Stimulated activated CD8-positive, alpha-beta memory T cell treated with anti-CD3 and anti-CD28 coated beads, Interleukin-7, amount 100 ng/mL, for 1 hour (primary cell): ENCODE results near the gene FRK.
"Not testable (repeated sequence)": the region's sequence is repeated elsewhere in the genome, so short reads cannot be mapped to it uniquely, and the experiment has no call there.

Experiments
- DNase-seq, 2 donors: peaks; one replicate each; pipeline ENCODE4 v3.0.0-alpha.2; 2020; ENCODE audit warnings: low read depth in 2 of 2

FRK gene

DNA sequence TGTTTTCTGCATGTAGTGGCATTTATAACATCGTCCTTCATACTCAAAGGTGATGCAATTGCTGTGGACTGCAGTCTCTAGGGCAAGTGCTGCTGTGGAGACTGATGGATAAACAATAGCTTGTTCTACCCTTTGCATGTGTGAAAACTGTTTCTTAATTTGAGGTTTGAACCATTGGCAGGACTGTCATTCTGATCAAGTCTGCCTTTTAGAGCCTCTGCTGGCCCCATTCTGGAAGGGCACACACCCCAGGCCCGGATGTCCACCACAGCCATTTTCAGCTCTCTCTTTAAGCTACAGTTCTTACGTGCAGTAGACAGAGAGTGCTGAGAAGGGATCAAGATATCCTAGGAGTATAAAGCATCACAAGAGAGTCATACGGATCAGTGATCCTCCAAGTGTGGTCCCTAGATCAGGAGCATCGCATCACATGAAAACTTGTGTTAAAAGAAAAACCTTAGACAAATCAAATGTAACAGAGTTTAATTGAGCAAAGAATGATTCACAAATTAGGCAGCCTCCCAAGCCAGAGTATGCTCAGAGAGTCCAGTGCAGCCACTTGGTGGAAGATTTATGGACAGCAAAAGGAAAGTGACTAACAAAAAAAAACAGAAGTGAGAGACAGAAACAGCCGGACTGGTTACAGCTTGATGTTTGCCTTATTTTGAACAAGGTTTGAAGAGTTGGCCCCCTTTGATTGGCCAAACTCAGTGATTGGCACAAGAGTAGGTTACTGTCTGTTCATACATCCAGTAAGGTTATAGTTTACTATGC lies 52.0 kb downstream of the FRK start:
- DNase-seq = no peak

DNA sequence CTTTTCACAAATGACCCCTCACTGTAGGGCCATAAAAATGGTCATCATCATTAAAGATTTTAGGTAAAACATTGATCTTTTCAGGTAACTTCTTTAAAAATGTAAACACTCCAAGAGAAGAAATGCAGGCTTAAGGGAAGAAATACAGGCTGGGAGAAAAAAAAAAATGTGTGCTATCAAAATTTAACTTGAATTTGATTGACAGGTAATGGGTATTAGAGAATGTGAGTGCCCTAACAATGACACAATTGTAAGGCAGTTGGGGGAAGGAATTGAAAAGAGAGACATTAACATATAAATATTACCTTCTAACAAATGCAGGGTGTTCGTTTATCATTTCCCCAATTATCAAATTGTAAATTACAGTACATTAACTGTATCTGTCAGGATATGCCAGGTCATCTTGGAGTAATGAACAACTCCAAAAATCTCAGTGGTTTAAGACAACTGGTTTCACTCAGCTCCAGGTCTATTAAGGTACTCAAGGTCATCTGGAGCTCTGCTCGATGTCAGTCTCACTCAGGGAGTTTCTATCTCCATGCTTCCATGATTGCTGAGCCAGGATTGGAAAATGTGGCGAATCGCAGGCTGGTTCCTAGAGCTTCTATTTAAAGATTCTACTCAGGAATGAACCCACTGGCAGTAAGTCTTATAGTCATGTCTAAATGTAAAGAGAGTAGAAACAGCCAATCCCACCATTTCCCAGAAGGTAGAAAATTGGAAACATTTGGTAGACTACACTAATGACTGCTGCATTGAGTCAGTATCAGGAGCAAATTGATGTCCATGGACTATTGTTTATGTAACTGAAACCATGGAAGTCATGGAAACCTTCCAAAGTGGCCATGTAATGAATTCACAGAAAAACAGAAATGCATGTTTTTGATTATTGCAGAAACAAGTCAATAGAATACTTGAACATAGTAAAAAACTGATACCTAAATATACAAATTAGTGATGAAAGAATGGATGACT lies 55.6 kb downstream of the FRK start:
- no peak for DNase-seq

DNA sequence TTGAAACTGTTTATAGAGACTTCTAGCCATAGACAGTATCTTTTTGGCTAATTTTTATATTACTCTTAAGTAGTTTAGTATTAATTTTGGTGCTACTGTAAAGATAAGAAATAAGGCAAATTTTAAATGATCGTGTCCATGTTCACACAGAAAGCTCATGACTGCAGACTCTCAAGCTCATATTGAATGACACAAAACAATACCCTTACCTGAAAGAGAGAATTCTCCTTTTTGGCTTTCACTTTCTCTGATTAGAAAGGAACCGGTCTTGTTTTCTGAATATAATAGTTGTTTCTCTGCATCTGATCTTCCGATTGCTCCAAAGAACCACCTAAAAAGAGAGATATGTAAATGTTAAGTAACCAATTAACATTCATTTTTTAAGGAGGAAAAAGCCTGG lies 57.0 kb downstream of the FRK start:
- DNase-seq = no peak

DNA sequence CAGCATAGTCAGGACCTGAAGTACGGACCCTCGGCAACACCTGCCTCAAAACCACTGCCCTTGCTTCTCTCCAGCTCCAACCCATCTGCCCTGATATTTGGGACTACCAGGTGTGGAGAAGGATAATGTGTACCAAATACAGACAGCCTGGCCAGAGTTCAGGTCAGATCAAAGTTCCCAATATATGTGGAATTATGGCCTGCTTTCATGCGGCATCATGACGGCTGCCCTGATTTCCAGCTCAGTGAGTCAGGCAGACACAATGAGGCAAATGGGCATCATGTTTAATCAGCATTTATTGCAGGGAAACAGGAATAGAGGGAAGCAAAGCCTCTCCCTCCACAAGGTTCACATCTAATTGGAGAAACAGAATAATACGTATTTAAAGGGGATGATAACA lies 57.9 kb downstream of the FRK start:
- no peak for DNase-seq

DNA sequence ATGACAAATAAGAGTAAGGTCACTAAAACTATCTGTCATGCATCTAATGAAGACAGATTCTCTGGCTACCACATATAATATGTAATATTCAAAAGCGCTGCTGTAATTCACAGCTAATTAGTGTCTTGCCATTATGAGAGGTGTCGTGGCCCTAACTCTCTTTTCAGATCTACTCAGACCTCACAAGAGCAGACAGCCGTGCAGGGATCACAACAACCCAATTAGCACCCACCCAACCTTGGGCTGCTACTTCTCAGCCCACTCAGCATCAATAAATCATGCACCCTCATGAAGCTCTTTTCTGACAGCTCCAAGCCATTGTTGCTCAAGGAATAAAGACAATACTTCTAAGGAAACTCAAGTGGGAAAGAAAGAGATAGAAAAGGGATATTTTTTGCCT lies 61.5 kb downstream of the FRK start:
- DNase-seq = no peak

DNA sequence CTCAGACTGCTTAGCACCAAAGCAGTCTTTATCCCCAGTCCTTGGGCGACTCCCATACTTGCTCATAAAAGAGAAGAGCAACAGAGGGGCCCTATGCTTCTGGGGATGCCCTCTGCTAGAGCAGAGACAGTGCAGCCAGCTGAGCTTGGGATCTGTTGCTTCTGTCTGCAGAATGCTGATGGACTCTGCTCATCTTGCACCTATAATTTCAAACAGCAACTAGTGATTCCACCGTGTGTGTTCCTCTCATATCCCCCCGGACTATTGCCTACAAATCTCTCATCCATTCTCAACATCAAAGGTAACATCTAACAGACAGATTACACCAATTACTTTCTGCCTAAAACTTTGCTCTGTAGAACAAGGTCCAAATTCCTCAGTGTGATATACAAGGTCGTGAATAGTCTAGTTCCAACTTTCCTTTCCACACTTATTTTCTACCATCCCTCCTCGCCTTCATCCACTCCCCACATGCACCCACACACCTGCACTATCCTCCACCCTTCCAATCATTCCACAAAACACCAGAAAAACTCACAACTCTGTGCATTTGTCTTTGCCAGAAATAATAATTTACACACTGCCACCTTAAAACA lies 62.6 kb downstream of the FRK start:
- DNase-seq = no peak

DNA sequence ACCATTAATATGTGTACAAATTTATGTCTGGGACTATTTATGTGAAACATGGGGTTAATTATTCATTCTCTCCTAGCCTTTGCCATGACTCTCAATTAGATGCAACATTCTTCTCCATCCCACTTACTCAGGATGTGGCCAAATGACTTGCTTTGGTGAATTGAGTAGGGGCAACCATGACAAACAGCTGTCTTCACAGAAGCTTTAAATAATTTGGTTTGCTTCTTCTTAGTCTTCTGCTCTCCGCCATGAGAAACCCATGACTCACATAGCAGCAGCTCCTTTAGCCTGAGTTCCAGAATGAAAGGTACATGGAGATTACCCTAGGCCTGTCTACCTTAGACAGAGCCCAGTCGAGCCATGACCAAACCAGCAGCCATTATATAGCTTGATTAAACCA lies 74.7 kb downstream of the FRK start:
- no peak for DNase-seq

DNA sequence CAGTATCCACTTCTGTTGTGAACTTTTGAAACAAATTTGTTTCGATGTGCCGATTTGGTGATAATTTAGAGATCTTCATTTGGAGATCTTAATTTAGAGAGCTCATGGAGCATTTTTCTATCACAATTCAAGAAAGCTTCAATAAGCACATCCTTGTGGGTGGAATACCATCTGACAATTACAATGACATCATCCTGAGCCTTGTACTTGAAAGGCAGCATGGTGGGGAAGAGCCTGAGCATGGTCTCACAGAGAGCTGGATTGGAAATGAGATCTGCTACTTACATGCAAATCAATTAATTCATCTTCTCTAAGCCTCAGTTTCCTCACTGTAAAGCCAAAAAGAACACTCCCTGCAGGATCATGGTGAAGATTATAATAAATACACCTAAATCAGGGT lies 75.9 kb downstream of the FRK start:
- no peak for DNase-seq

DNA sequence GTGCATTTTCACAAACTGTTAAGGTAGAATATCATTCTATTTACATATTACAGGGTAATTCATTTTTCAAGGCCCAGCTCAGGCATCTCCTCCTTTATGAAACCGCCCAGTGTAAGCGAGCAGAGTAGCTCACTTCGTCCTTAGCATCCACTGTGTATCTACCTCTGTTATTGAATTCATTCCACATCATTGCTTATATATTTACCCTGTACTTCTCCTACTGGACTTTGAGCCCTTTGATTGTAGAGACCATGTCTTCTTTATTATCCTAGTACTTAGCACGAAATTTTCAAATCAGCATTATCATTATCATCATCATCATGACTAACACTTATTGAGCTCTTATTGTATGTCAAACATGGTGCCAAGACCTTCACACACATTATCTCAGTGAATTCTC lies 76.7 kb downstream of the FRK start:
- DNase-seq = no peak

DNA sequence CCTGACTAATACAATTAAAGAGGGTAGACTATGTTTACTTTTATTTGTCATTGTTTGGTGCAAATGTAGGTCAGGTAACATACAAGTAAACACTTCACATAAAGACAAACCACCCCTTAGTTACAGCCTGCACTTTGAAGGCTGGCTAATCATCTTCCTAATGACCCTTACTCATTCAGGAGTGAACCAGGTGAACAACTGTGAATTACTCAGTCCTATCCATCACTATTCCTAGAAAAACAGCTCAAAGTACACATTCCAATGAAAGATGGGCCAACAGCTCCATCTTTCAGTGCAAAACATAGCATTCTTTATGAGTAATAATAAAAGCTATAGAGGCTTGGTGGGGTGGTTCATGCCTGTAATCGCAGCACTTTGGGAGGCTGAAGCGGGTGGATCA lies 78.2 kb downstream of the FRK start:
- DNase-seq = no peak

DNA sequence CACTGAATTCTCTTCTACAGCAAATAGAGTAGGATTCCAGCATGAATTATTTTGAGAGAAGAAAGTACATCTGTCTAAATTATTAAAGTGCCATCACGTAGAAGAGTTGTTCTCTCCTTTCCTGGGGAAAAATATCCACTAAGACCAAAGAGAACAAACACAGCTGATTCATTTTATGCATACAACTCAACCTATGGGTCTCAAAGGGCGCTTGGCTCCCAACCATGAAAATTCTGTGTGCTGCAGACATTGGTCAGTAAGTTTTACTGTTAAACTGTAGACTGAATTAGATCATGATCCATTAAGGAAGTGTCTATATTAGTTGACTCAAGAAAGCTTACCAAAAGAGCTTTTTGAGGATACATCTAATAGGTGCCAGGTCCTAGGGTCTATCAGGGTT lies 83.5 kb downstream of the FRK start:
- no peak for DNase-seq

DNA sequence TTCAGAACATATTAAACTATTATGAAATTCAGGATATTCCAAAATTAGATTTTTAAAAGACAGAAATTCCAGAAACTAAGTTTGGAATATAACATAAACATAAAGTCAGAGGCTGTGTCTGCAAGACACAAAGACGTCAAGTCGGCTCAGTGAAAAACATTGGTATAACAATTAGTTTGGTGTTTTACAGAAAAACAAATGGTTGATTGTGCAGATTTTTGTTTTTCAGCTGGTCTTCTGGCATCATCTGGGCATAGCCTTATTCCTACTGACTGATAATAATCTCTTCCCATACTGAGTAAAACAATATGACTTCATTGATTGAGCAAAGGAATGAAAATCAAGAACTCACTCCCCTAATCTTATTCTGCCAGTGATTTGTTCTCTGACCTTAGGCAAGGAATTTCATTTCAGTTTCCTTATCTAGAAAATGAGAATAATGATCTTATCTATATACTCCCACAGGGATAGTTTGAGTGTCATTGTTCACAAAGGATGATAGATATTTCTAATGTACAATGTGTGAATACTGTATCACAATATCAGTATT lies 84.3 kb downstream of the FRK start:
- no peak for DNase-seq

DNA sequence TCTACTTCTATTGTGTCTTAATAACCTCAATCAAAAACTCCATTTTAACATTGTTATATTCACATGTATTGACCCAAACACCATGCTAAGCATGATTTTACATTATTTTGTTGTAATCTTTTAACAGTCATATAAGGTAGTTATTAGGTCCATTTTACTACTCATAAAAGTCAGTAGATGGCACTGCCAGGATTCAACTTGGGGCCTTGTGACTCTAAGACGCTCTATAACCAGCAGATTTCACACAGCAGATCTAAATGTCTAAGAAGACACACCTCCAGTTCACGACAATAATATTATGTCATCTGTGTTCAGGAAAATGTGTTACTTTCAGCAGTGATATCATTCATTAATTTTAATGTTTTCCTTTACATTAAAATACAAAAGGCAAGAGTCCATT lies 88.0 kb downstream of the FRK start:
- no peak for DNase-seq

DNA sequence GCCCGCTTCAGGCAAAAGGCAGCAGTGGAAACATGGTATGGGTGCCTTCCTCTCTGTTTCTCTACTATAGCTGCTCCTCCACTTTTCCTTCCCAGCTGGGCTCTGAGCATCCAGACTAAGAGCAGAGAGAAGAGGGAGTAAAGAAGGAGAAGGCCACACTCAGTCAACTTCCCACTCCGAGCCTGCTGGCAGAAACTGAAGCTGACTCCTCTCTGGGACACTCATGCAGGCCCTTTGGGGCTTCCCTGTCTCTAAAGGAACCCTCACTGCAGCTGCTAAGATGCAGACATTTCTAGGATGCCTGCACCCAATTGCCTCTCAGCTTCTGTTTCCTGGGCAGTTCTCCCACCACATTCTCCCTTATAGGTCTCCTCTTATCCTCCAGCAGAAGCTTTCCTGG lies 88.9 kb downstream of the FRK start:
- DNase-seq = no peak

DNA sequence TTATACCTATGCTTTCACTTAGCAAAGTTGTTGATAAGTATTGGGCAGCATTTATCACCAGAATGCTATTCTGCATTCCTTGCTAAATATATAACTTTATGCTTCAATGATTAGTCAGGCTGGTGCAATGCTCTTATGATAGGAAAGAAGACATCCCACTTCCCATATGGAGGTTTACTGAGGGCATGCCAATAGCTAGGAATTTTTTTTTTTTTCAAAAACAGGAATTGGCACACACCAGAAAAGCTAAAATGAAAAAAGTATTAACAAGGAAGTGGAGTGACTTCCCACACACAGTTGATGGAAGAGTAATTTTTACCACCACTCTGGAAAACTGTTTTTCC lies 90.8 kb downstream of the FRK start:
- no peak for DNase-seq

DNA sequence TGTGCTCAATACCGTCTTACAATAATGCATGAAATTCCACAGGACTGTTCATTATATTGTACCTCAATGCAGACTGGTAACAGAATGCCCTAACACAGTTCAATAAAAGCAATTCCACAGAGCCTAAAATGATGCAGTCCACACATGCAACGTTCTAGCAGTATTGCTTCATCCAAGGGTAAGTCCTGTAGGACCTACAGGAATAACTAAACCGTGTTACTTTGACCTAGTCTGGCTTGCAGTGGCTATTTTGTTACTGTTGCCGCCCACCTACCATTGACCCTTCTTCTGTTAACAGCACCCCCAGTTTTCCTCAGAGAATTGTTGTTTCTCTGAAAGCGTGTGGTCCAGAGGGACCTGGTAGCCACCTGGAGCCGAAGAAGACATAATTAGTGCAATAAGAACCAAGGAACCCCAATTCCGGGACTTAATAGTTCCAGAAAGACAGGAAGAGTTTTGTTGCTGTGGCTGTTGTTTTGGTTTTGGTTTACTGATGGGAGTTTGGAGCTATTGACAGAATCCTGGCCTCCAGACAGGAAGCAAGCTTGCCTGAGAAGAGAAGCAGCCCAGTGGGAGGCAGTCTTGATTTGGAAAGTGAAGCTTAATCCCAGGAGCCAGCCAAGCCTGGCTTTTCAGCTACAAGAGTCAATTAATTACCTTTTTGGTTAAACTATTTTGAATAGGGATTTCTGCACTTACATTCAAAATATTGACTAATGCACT lies 91.3 kb downstream of the FRK start:
- DNase-seq = no peak

DNA sequence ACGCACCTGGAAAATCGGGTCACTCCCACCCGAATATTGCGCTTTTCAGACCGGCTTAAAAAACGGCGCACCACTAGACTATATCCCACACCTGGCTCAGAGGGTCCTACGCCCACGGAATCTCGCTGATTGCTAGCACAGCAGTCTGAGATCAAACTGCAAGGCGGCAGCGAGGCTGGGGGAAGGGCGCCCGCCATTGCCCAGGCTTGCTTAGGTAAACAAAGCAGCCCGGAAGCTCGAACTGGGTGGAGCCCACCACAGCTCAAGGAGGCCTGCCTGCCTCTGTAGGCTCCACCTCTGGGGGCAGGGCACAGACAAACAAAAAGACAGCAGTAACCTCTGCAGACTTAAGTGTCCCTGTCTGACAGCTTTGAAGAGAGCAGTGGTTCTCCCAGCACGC lies 100.4 kb downstream of the FRK start:
- DNase-seq = not testable (repeated sequence)

DNA sequence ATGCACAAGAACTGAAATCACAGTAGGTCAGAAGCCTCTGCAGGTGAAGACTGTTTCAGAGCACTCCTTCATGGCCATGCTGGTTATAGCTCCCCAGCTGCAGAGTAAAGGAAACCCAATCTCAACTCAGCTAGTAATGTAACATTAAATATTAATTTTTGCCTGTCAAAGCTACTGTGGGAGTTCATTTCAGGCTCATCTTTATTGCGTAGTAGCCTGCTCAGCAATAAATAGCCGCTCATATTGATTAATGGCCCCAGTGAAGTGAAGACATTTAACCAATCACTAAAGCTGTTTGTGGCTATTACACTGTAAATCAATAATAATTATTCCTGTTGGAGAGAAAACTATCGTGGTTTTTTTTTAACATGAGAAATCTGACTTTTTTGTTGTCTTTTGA lies 101.7 kb downstream of the FRK start:
- DNase-seq = no peak

DNA sequence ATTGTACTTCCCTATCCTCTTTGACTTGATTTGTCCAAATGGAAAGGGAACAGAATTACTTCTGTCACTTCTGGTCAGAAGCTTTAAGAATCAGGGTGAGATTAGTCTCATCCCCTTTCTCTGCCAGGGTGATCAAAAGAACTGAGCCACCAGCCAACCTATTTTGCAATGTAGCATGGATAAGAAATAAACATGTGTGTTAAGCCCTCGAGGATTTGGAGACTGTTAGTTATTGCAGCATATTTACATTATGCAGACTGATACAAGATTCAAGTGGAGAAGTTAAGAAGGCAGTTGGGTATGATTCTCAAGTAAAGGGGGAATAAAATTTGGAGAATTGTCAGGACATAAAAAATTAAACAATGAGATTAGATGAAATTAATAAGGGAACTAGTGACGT lies 106.0 kb downstream of the FRK start:
- no peak for DNase-seq

DNA sequence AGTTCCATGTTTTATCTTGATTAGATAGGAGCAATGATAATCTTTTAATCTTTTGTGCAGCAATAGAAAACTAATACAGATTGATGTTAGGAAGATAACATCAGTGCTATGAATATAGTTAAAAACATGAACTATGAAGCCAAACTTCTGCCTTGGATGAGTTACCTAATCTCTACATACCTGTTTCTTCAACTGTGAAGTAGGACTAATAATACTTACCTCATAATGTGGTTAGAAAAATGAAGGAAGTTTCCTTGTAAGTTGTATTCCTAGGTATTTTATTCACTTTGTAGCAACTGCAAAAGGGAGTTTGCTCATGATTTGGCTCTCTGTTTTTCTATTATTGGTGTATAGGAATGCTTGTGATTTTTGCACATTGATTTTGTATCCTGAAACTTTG lies 111.9 kb downstream of the FRK start:
- no peak for DNase-seq

DNA sequence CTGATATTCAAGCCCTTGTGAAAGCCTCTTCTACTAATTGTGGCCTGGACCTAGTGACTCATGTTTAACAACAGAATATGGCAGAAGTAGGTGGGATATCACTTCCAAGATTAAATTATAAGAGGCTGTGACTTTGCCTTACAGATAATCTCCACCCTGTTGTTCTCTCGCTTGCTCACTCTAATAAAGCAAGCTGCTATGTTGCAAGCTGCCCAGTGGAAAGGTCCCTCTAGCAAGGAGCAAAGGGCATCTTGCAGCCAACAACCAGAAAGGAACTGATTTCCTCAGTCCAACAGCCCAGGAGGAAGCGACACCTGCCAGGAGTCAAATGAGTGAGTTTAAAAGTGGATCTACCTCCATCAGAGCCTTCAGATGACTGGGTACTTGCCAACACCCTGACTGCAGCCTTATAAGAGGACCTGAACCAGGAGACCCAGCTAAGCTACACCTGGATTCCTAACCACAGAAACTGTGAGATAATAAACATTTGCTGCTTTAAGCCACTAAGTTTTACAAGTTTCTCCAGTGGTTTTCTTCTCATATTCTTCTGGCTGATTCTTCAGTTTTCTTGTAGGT lies 112.6 kb downstream of the FRK start:
- DNase-seq = no peak

DNA sequence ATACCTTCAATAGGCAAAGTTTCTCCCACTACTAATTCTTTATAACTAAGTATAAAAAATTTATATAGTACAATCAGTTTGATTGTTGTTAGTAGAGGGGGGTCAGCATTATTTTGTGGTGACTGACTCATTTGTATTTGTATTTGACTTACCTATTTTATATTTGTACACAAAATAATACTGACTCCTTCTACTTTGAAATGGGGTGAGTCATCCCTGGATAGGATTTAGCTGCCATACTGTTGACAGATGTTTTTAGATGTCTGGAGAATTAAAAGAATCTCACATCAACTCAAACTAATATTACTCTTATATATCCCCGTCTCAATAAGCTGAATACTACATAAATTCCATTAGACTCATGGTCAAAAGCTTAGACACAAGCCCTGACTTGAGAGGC lies 114.9 kb downstream of the FRK start:
- DNase-seq = no peak
